Caco-2 (cell line): ENCODE data around the gene SELENOS. TPM values are rescaled to one million over a fixed set of nuclear protein-coding genes. Genes with fewer than 3 reads are reported as not detected.
A peak's percentile ranks its signal among the peaks of the same experiment; 100 is the strongest.

Source experiments
- BruUV-seq: library from RNA; stranded (reverse); fragments of 400-500 nt; replicated peaks from 2 replicates; lab custom pipeline; 2021; lab: Mats Ljungman, UMichigan
- CTCF ChIA-PET: fragments of 300-600 bp; sonication (Branson Sonifier 250); formaldehyde crosslinking; loops from one replicate; lab custom pipeline; 2022; ENCODE audit warnings: antibody characterized with exemption; lab: Charles Lee
- POLR2A ChIA-PET: fragments of 300-600 bp; sonication (Branson Sonifier 250); formaldehyde crosslinking; loops from one replicate; lab custom pipeline; 2022; ENCODE audit warnings: antibody characterized with exemption; lab: Charles Lee
- DNase-seq, 2 experiments: peaks; one replicate each; pipeline versions ENCODE4 v3.0.0 to v3.0.0-alpha.2; 2020 to 2022
- H3K27me3 ChIP-seq: replicated peaks from 2 replicates; pipeline ENCODE4 v1.6.0; 2011; ENCODE audit warnings: low read length; ENCODE audit not compliant: control insufficient read depth, insufficient read depth
- H3K36me3 ChIP-seq: 2 replicates; pipeline ENCODE4 v1.5.1; 2011; ENCODE audit warnings: low read length; ENCODE audit not compliant: control insufficient read depth, insufficient read depth
- H3K4me1 ChIP-seq: fragments of 250-450 bp; sonication (Bioruptor Pico); 2 replicates; pipeline ENCODE4 v1.5.1; 2020; ENCODE audit warnings: mild to moderate bottlenecking
- H3K4me3 ChIP-seq: 2 replicates; pipeline ENCODE4 v1.5.1; 2011; ENCODE audit warnings: low read depth, mild to moderate bottlenecking, control low read depth, low read length
- H3K9me3 ChIP-seq: fragments of 250-450 bp; sonication (Bioruptor Pico); 2 replicates; pipeline ENCODE4 v1.5.1; 2020; ENCODE audit warnings: mild to moderate bottlenecking, moderate library complexity
- H3K27ac Mint-ChIP-seq: one replicate; pipeline ENCODE4 v1.8.0; 2022; ENCODE audit warnings: mixed read lengths; ENCODE audit not compliant: unreplicated experiment
- H3K27me3 Mint-ChIP-seq: one replicate; pipeline ENCODE4 v1.8.0; 2022; ENCODE audit warnings: mixed read lengths; ENCODE audit not compliant: insufficient read depth, unreplicated experiment
- H3K36me3 Mint-ChIP-seq: one replicate; pipeline ENCODE4 v1.8.0; 2022; ENCODE audit warnings: mild to moderate bottlenecking, mixed read lengths; ENCODE audit not compliant: insufficient read depth, unreplicated experiment
- H3K4me1 Mint-ChIP-seq: one replicate; pipeline ENCODE4 v1.8.0; 2022; ENCODE audit warnings: low read depth, mixed read lengths; ENCODE audit not compliant: unreplicated experiment
- H3K4me3 Mint-ChIP-seq: one replicate; pipeline ENCODE4 v1.8.0; 2022; ENCODE audit warnings: mild to moderate bottlenecking, moderate library complexity, mixed read lengths; ENCODE audit not compliant: unreplicated experiment
- H3K9me3 Mint-ChIP-seq: one replicate; pipeline ENCODE4 v1.8.0; 2022; ENCODE audit warnings: mixed read lengths; ENCODE audit not compliant: unreplicated experiment
- CTCF ChIP-seq, 2 experiments: fragments of 200-600 bp in 1 of 2; IDR thresholded peaks; 1 replicate in 1 of 2; 2 replicates in 1 of 2; pipeline versions ENCODE4 v1.5.1 to v1.8.0; 2011 to 2022; ENCODE audit warnings: antibody characterized with exemption in 1 of 2, control low read depth in 1 of 2, inconsistent platforms in 1 of 2, low read depth in 1 of 2, low read length in 1 of 2, mild to moderate bottlenecking in 1 of 2, moderate library complexity in 1 of 2; ENCODE audit not compliant: insufficient read depth in 1 of 2, severe bottlenecking in 1 of 2, unreplicated experiment in 1 of 2
- intact Hi-C: fragments of 100-400 bp; cut with micrococcal nuclease; formaldehyde crosslinking; loops from one replicate; pipeline ENCODE4 v1.10.0; 2022; ENCODE audit not compliant: unreplicated experiment
- total RNA-seq: library from RNA; stranded (reverse); gene quantifications from 2 replicates; pipeline ENCODE4 v1.2.3, GENCODE V29; 2022

The SELENOS gene
- total RNA-seq, 1 experiment from 2014 or later = 71.3 TPM

GRCh38 chr15:101250341-101250831, 26.9 kb downstream of the SELENOS start:
- Histone ChIP-seq H3K36me3 (no peaks in the 10 kb centered on the region), H3K9me3 (no peaks in the 10 kb centered on the region), H3K4me3 (peak overlapping the region; percentile 88), H3K4me1 (peaks cover 17% of the 10 kb centered on the region), H3K27me3 (no peaks in the 10 kb centered on the region)
- no peak for TF ChIP-seq CTCF (IDR thresholded peaks at IDR 0.05; ENCODE audit: insufficient read depth in 1 of 2, low read depth in 1 of 2, low read length in 1 of 2, severe bottlenecking in 1 of 2, unreplicated experiment in 1 of 2)
- Mint-ChIP-seq H3K36me3 (peaks cover 4% of the 10 kb centered on the region), H3K9me3 (no peaks in the 10 kb centered on the region), H3K4me3 (peak overlapping the region; percentile 70), H3K4me1 (peaks cover 8% of the 10 kb centered on the region), H3K27ac (no peak overlapping the region), H3K27me3 (no peaks in the 10 kb centered on the region)
- ChIA-PET POLR2A (no interaction called here), CTCF (interaction anchor here (0.6 kb wide), 1 partner anchor 405 kb away, joined by 3 read pairs; no protein-coding TSS in a partner anchor)
- BruUV-seq = no TSS peak
- no peak for DNase-seq
- intact Hi-C loops = no loop called here

GRCh38 chr15:101248274-101248673, 29.0 kb downstream of the SELENOS start:
- ChIA-PET CTCF (no interaction called here), POLR2A (no interaction called here)
- no peaks in the 10 kb centered on the region for H3K27me3 ChIP-seq

More at GRCh38 chr15:101248274-101248673, 29.0 kb downstream of the SELENOS start:
- Mint-ChIP-seq H3K27ac (no peak overlapping the region), H3K27me3 (no peaks in the 10 kb centered on the region), H3K9me3 (no peaks in the 10 kb centered on the region), H3K4me3 (no peak overlapping the region), H3K36me3 (peaks cover 11% of the 10 kb centered on the region), H3K4me1 (peaks cover 15% of the 10 kb centered on the region)
- DNase-seq = no peak
- intact Hi-C loops = no loop called here
- Histone ChIP-seq H3K9me3 (no peaks in the 10 kb centered on the region), H3K4me1 (peaks cover 17% of the 10 kb centered on the region), H3K4me3 (no peak overlapping the region), H3K36me3 (no peaks in the 10 kb centered on the region)
- no TSS peak for BruUV-seq
- TF ChIP-seq CTCF (IDR thresholded peaks at IDR 0.05; ENCODE audit: insufficient read depth in 1 of 2, low read depth in 1 of 2, low read length in 1 of 2, severe bottlenecking in 1 of 2, unreplicated experiment in 1 of 2) = no peak
